Measurements from ENCODE around the gene ARVCF. TPM values are rescaled to one million over a fixed set of nuclear protein-coding genes. Genes with fewer than 3 reads are reported as not detected.

Gene ARVCF
- total RNA-seq, 4 donors from 2014 or later, result 6.5 to 20.0 (median 9.3) TPM

DNA sequence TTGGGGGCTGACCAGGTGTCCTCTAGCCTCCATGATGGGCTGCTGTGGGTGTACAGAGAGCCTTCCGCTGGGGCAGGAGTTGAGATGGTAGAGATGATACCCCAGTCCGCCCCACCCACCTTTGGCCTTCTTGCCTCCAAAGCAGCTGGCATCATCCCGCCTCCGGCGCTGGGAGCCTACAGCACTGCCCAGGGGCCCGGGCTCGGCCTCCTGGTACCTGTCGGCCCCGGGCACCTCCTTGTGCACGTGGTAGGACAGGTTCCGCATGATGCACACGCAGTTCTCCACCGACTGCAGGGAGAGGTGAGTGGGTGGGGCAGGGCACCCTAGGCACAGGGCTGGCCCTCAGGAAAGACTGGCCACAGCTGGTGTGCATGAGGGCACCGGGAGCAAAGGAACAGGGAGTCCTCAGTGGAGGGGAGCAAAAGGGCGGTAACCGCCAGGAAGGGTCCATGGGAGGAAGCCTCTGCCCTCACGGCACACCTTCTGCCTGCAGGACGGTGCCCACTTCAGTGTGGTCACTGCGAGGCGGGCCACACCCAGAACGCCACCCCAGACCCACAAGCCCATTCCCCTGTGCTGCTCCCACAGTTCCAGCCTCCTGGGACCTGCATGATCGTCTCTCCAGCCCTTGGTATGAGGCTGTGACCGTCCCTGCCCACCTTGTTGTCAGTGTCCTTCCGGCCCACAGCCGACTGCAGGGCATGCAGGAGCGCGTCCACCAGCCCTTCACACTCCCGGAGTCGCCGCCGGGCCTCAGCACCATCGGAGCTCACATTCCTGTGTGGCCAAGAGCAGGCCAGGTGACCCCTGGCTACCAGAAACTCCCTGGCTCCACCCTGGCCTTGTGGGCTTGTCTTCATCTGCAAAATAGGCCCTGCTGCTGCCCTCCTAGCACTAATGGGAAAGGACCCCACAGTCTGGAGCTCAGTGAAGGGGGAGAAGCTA is 39.1 kb downstream of the ARVCF start:
- ATAC-seq (ENCODE audit: low FRiP score) (no peak), DNase-seq (ENCODE audit: low spot score) (no peak)
- TF ChIP-seq, protein P1, sequence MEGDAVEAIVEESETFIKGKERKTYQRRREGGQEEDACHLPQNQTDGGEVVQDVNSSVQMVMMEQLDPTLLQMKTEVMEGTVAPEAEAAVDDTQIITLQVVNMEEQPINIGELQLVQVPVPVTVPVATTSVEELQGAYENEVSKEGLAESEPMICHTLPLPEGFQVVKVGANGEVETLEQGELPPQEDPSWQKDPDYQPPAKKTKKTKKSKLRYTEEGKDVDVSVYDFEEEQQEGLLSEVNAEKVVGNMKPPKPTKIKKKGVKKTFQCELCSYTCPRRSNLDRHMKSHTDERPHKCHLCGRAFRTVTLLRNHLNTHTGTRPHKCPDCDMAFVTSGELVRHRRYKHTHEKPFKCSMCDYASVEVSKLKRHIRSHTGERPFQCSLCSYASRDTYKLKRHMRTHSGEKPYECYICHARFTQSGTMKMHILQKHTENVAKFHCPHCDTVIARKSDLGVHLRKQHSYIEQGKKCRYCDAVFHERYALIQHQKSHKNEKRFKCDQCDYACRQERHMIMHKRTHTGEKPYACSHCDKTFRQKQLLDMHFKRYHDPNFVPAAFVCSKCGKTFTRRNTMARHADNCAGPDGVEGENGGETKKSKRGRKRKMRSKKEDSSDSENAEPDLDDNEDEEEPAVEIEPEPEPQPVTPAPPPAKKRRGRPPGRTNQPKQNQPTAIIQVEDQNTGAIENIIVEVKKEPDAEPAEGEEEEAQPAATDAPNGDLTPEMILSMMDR (IDR thresholded peaks at IDR 0.05), result no peak

DNA sequence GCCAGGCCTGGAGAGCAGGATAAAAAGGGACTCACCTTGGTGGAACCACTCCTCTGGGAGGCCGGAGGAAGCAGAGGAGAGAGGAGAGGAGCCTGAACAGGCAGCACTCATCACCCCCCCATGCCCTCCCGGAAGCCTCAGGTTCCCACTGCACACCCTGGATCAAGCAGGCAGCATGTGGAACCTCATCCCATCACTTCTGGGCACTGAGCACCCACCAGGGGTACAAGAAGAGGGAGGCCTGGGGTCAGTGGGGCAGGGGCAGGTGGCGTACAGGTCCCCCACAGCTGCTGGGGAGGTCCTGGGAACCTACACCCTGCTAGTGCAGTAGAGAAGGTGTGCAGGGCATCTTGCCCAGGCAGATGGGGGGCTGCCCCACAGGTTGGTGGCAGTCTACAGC is 40.0 kb downstream of the ARVCF start:
- TF ChIP-seq, protein P1 (IDR thresholded peaks at IDR 0.05), result no peak

DNA sequence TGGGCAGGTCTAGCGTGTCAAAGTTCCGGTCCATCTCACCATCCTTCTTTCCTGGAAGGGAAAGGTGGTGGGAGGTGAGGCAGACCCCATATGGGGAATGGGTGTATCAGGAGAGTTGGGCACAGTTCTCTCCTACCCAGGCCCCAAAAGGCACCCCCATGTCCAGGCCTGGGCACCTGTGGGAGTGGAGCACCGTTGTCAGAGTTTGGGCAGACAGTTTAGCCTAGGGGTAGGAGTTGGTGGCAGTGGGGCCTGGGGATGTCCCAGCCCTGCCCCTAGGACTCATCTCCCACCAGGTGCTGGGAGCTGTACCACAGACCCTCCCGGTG is 41.0 kb downstream of the ARVCF start:
- DNase-seq (ENCODE audit: low spot score) (no peak), ATAC-seq (ENCODE audit: low FRiP score) (no peak)
- TF ChIP-seq, protein P1 (IDR thresholded peaks at IDR 0.05), result no peak

More for the DNA sequence above, 40.0 kb downstream of the ARVCF start:
- no peak for DNase-seq (ENCODE audit: low spot score)
- ATAC-seq (ENCODE audit: low FRiP score), result no peak

DNA sequence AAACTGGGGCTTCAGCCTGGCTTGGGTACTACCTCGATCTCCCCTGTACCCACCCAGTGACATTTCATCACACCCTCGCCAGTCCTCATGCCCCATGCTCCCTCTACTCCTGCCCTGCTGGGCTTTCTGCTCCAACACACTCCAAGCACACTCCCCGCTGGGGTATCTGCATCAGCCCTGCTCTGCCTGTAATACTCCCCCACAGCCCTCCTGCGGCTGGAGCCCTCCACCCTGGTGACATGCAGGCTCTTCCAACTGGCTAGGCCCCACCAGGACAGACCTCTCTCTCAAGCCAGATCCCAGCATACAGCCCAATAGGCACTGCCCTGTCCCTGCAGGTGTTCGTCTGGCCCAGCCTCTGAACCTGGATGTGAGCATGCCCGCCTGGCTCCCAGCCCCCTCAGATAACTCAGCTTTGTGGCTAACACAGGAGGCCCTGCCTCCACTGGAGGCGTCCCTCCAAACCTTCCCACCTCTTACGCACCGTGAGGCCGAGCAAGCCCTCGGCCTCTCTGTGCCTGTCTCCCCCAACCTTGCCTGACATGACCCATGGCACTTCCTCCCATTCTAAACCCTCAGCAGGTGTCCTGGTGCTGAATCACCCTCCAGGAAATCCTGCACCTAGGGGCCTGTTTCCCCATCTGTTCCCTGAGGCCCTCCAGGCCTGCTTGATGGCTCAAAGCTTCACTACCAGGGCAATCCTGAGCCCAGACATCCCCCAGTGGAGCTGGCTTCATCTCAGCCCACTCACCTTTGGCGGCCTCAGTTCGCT is 41.5 kb downstream of the ARVCF start:
- DNase-seq (ENCODE audit: low spot score) (no peak), ATAC-seq (ENCODE audit: low FRiP score) (no peak)
- TF ChIP-seq, protein P1 (IDR thresholded peaks at IDR 0.05), result no peak

DNA sequence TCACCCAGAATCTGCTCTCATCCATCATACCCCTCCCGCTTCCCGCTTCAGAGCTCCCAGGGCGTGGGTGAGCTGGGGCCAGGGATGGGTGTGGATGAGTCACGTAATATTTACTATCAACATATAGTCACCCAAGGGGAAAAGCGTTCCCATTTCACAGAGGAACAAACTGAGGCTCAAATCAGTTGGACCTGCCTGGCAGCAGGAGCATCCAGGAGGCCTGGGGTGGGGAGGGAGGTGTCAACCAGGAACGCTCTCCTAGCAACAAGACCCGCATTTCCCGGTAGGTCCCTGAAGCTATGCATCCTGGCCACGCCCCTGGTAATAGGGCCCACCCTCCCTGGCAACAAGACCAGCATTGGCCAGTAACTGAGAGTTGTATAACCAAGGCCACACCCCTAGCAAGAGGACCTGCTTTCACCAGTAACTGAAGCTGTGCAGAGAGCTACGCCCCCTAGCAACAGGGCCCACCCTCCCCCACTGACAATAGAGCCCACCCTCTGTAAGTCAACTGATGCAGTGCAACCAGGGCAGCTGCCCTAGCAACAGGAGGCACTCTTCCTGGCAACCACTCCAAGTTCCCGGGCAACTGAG is 42.3 kb downstream of the ARVCF start:
- TF ChIP-seq, protein P1 (IDR thresholded peaks at IDR 0.05), result no peak
- ATAC-seq (ENCODE audit: low FRiP score) (no peak), DNase-seq (ENCODE audit: low spot score) (no peak)

DNA sequence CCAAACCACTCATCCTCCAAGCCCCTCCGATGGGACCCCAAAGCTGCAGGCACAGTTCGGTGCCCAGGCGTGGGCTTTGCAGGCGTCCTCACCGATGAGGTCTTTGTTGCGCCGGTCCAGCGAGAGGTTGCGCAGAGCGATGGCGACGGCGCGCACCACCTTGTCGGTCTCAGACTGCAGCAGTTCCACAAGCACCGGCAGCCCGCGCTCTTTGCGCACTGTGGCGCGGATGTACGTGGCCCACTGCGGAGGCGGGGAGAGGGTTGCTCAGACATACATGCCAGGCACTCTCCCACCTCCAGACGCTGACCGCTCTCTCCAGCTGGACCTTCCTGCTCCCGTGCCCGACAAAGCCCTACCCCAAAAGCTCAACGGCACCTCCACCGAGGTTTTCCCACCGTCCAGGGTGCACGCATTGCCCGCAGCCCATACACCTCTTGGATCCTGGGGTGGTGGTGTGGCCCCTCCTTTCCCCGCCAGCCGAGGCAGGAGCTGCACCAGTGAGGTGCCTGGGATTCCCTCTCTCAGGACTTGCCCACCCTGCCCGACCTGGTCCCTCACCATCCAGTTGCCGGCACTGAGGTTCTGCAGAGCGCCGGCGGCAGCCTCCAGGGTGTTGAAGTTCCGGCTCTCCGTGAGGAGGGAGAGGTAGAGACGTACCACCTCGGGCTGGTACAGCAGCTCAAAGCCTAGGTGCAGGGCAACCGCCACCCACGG is 42.9 kb downstream of the ARVCF start:
- TF ChIP-seq, protein P1 (IDR thresholded peaks at IDR 0.05), result no peak
- DNase-seq (ENCODE audit: low spot score), result no peak
- ATAC-seq (ENCODE audit: low FRiP score), result no peak
